Fibroblast of lung (primary cell): ENCODE results near the gene GADL1.

Experiments
- EZH2 ChIP-seq: IDR thresholded peaks from 2 replicates; pipeline ENCODE4 v1.5.1; 2012; ENCODE audit warnings: low read length, control low read depth, mild to moderate bottlenecking; ENCODE audit errors: missing control alignments
- TF ChIP-seq, protein P1 (sequence below), 2 donors: IDR thresholded peaks in 1 of 2; conservative IDR thresholded peaks in 1 of 2; 1 replicate in 1 of 2; 2 replicates in 1 of 2; pipeline ENCODE4 v1.5.1; 2011 to 2012; ENCODE audit warnings: low read length in 2 of 2, control low read depth in 1 of 2, inconsistent platforms in 1 of 2, low read depth in 1 of 2, mild to moderate bottlenecking in 1 of 2

DNA sequence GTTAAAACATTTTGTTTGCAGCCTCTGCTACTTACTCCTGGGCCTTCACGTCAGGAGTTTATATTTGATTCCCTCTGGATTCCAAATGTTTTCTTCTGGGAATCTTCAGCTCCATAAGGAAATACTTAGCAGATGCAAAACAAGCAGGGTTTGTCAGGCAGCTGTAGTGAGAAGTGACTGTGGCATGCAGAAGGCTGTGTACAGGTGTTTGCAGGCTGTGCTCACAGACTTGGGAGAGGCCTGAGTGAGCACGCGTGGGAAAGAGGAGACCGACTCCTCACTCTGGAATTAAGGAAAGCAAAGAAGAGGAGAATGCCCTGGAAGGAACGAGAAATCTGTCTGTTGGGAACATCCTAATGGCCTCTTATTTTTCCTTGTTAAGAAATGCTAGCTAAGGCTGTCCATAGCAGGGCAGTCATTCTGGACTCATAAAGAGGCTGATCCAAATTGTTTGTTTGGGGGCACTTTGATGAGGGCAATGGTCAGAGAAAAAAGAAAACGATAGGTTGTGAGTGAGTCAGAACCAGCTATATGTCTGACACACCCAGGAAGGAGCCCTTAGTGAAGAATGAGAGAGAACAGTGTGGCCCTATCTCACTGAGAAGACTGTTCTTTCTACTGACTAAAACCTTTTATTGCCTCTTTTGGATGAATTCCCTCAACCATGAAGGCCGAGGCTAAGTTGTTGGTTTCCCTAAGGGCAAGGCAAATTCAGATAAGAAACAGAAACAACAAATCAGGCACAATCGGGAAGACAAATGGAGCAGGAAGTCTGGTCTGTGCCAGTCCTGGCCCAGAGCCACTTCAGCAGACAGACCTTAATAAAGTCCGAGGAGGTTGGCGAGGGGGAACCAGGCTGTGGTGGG is 205.5 kb downstream of the GADL1 start:
- TF ChIP-seq, protein P1, sequence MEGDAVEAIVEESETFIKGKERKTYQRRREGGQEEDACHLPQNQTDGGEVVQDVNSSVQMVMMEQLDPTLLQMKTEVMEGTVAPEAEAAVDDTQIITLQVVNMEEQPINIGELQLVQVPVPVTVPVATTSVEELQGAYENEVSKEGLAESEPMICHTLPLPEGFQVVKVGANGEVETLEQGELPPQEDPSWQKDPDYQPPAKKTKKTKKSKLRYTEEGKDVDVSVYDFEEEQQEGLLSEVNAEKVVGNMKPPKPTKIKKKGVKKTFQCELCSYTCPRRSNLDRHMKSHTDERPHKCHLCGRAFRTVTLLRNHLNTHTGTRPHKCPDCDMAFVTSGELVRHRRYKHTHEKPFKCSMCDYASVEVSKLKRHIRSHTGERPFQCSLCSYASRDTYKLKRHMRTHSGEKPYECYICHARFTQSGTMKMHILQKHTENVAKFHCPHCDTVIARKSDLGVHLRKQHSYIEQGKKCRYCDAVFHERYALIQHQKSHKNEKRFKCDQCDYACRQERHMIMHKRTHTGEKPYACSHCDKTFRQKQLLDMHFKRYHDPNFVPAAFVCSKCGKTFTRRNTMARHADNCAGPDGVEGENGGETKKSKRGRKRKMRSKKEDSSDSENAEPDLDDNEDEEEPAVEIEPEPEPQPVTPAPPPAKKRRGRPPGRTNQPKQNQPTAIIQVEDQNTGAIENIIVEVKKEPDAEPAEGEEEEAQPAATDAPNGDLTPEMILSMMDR (conservative IDR thresholded peaks at IDR 0.05 in 1 of 2, IDR thresholded peaks at IDR 0.05 in 1 of 2; ENCODE audit: low read depth in 1 of 2, low read length in 2 of 2): no peak
- no peak for TF ChIP-seq EZH2
